ENCODE data around the gene FBRSL1.

FBRSL1 gene

DNA sequence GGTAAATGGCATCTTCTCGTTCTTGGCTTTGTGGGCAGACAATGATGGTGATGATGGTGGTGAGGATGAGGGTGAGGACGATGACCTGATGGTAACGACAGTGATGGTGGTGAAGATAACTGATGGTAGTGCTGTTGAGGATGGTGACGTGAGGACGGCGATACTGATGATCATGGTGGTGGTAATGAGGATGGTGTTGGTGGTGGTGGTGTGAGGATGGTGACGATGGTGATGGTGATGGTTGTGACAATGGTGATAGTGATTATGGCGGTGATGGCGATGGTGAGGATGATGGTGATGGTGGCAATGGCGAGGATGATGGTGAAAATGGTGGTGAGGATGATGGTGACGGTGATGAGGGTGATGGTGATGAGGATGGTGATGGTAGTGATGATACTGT is 54.5 kb downstream of the FBRSL1 start:
- TF ChIP-seq EZH2phosphoT487 (IDR thresholded peaks at IDR 0.05; ENCODE audit: low read length): no peak
- TF ChIP-seq, protein P1, sequence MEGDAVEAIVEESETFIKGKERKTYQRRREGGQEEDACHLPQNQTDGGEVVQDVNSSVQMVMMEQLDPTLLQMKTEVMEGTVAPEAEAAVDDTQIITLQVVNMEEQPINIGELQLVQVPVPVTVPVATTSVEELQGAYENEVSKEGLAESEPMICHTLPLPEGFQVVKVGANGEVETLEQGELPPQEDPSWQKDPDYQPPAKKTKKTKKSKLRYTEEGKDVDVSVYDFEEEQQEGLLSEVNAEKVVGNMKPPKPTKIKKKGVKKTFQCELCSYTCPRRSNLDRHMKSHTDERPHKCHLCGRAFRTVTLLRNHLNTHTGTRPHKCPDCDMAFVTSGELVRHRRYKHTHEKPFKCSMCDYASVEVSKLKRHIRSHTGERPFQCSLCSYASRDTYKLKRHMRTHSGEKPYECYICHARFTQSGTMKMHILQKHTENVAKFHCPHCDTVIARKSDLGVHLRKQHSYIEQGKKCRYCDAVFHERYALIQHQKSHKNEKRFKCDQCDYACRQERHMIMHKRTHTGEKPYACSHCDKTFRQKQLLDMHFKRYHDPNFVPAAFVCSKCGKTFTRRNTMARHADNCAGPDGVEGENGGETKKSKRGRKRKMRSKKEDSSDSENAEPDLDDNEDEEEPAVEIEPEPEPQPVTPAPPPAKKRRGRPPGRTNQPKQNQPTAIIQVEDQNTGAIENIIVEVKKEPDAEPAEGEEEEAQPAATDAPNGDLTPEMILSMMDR (IDR thresholded peaks at IDR 0.05; ENCODE audit: low read length): no peak
- no peak for TF ChIP-seq EZH2 (optimal IDR thresholded peaks at IDR 0.05; ENCODE audit: low read depth, low read length)
- Histone ChIP-seq H2AFZ (ENCODE audit: low read length) (no peak overlapping the region), H3K27ac (ENCODE audit: low read length) (no peak overlapping the region), H3K36me3 (replicated peaks; ENCODE audit: insufficient read depth, low read length) (no peaks in the 10 kb centered on the region), H3K79me2 (ENCODE audit: low read length) (no peaks in the 10 kb centered on the region), H3K9ac (ENCODE audit: low read length) (no peak overlapping the region), H3F3A (ENCODE audit: insufficient read depth, low read length) (no peaks in the 10 kb centered on the region), H3K4me3 (ENCODE audit: low read length) (no peak overlapping the region), H3K27me3 (replicated peaks; ENCODE audit: insufficient read depth, low read length) (no peaks in the 10 kb centered on the region), H4K20me1 (ENCODE audit: insufficient read depth, low read length) (no peaks in the 10 kb centered on the region), H3K4me1 (ENCODE audit: low read length) (no peaks in the 10 kb centered on the region), H3K9me3 (replicated peaks; ENCODE audit: insufficient read depth, low read length) (no peaks in the 10 kb centered on the region), H3K4me2 (ENCODE audit: low read depth, low read length) (no peak overlapping the region), H3K9me2 (replicated peaks; ENCODE audit: insufficient read depth, low read length) (no peaks in the 10 kb centered on the region)
- no peak for DNase-seq

DNA sequence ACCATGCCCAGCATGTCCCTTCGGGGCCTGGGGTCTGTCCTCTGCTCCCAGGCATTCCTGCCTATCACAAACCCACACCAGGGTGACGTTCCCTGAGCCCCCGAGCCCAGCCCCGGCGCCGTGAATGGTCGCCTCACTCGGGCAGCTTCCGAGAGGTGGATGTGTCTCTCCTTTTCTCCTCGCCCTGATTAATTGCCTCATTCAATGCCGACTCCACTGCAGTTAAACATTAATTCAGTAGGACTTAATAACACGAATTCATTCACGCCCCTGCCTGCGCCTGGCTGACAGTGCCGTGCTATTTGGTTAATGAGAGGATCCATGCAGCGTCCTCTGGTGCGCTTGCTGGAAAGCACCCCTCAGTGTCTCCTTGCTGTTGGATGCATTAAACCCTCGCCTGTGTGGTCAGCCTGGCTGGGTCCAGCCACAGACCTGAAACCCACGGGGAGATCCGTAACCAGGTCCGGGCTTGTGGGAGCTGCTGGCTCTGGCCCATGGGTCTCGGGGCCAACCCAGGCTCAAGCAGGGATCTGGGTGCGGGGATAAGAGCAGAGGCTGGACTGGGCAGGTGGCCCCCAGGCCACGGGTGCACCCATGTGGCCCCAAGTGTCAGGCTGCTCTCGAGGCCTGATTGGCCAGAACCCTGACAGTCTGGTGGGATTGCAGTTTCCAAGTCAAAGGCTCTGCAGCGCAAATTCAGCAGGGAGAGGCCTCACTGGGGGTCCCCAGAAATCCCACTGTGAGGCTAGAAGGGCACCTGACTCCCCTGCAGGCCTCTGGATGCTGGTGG is 55.4 kb downstream of the FBRSL1 start:
- DNase-seq: no peak
- H3K27ac ChIP-seq (ENCODE audit: low read length): no peak overlapping the region
- H3K79me2 ChIP-seq (ENCODE audit: low read length): no peaks in the 10 kb centered on the region
- no peak overlapping the region for H3K9ac ChIP-seq (ENCODE audit: low read length)
- no peaks in the 10 kb centered on the region for H3K9me3 ChIP-seq (replicated peaks; ENCODE audit: insufficient read depth, low read length)
- H3F3A ChIP-seq (ENCODE audit: insufficient read depth, low read length): no peaks in the 10 kb centered on the region
- H4K20me1 ChIP-seq (ENCODE audit: insufficient read depth, low read length): no peaks in the 10 kb centered on the region
- no peaks in the 10 kb centered on the region for H3K4me1 ChIP-seq (ENCODE audit: low read length)
- no peak overlapping the region for H2AFZ ChIP-seq (ENCODE audit: low read length)
- no peaks in the 10 kb centered on the region for H3K36me3 ChIP-seq (replicated peaks; ENCODE audit: insufficient read depth, low read length)
- no peak overlapping the region for H3K4me3 ChIP-seq (ENCODE audit: low read length)
- H3K4me2 ChIP-seq (ENCODE audit: low read depth, low read length): no peak overlapping the region
- no peaks in the 10 kb centered on the region for H3K9me2 ChIP-seq (replicated peaks; ENCODE audit: insufficient read depth, low read length)
- TF ChIP-seq EZH2 (optimal IDR thresholded peaks at IDR 0.05; ENCODE audit: low read depth, low read length) (no peak), EZH2phosphoT487 (IDR thresholded peaks at IDR 0.05; ENCODE audit: low read length) (no peak)
- TF ChIP-seq, protein P1 (IDR thresholded peaks at IDR 0.05; ENCODE audit: low read length): no peak
- H3K27me3 ChIP-seq (replicated peaks; ENCODE audit: insufficient read depth, low read length): no peaks in the 10 kb centered on the region

DNA sequence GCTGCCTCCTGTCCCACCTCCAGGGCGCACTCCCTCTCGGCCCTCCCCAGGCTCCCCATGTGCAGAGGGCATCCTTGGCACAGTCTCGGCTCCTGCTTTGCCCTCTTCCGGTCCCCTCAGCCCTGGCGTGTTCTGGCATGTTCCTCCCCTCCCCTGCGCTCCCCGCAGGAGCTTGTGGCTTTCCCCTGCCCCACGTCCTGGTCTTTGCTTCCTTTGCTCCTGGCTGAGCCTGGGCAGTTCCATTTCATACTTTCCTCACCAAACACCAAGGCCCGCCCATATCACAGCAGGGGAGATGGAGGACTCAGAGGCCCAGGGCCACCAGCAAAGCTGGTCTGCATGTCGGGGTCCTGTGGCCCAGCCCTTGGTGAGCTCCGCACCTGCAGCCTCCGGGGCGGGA is 56.0 kb downstream of the FBRSL1 start:
- Histone ChIP-seq H3K4me2 (ENCODE audit: low read depth, low read length) (no peak overlapping the region), H3K79me2 (ENCODE audit: low read length) (no peaks in the 10 kb centered on the region)

More for the DNA sequence above, 56.0 kb downstream of the FBRSL1 start:
- H3K9me3 ChIP-seq (replicated peaks; ENCODE audit: insufficient read depth, low read length): no peaks in the 10 kb centered on the region
- H4K20me1 ChIP-seq (ENCODE audit: insufficient read depth, low read length): no peaks in the 10 kb centered on the region
- H3K9me2 ChIP-seq (replicated peaks; ENCODE audit: insufficient read depth, low read length): no peaks in the 10 kb centered on the region
- no peak overlapping the region for H2AFZ ChIP-seq (ENCODE audit: low read length)
- no peak overlapping the region for H3K9ac ChIP-seq (ENCODE audit: low read length)
- no peaks in the 10 kb centered on the region for H3F3A ChIP-seq (ENCODE audit: insufficient read depth, low read length)
- H3K4me3 ChIP-seq (ENCODE audit: low read length): no peak overlapping the region
- no peak for DNase-seq
- H3K36me3 ChIP-seq (replicated peaks; ENCODE audit: insufficient read depth, low read length): no peaks in the 10 kb centered on the region
- H3K27me3 ChIP-seq (replicated peaks; ENCODE audit: insufficient read depth, low read length): no peaks in the 10 kb centered on the region
- H3K4me1 ChIP-seq (ENCODE audit: low read length): no peaks in the 10 kb centered on the region
- H3K27ac ChIP-seq (ENCODE audit: low read length): no peak overlapping the region
- TF ChIP-seq EZH2 (optimal IDR thresholded peaks at IDR 0.05; ENCODE audit: low read depth, low read length) (no peak), EZH2phosphoT487 (IDR thresholded peaks at IDR 0.05; ENCODE audit: low read length) (no peak)
- TF ChIP-seq, protein P1 (IDR thresholded peaks at IDR 0.05; ENCODE audit: low read length): no peak
